Measurements from ENCODE around the gene GABRA1.

DNA sequence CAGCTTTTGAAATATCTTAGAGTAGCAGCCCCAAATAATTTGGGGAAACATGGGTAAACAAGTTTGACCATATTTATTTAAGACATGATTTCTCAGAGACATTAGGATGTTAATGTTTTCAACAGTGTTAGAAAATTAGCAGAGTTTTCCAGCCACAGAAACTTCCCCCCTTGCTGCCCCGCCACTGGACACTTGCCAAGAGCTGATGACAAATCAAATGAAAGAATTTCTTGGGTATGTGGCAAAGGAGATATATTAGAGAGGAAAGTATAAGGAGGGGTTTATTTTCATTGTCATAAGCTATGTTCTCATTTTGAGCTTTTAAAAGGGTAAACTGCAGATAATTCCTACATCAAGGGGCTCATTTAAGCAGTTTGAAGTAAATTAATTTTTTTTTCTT lies 15.9 kb downstream of the GABRA1 start:
- TF ChIP-seq, protein P1, sequence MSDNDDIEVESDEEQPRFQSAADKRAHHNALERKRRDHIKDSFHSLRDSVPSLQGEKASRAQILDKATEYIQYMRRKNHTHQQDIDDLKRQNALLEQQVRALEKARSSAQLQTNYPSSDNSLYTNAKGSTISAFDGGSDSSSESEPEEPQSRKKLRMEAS (IDR thresholded peaks at IDR 0.05; ENCODE audit: low read depth, low read length) = no peak
- TF ChIP-seq, protein P2, sequence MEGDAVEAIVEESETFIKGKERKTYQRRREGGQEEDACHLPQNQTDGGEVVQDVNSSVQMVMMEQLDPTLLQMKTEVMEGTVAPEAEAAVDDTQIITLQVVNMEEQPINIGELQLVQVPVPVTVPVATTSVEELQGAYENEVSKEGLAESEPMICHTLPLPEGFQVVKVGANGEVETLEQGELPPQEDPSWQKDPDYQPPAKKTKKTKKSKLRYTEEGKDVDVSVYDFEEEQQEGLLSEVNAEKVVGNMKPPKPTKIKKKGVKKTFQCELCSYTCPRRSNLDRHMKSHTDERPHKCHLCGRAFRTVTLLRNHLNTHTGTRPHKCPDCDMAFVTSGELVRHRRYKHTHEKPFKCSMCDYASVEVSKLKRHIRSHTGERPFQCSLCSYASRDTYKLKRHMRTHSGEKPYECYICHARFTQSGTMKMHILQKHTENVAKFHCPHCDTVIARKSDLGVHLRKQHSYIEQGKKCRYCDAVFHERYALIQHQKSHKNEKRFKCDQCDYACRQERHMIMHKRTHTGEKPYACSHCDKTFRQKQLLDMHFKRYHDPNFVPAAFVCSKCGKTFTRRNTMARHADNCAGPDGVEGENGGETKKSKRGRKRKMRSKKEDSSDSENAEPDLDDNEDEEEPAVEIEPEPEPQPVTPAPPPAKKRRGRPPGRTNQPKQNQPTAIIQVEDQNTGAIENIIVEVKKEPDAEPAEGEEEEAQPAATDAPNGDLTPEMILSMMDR (IDR thresholded peaks at IDR 0.05; ENCODE audit: low read depth, low read length) = no peak
- TF ChIP-seq POLR2A (IDR thresholded peaks at IDR 0.05; ENCODE audit: extremely low read depth, insufficient read length) (no peak), MYC (IDR thresholded peaks at IDR 0.05; ENCODE audit: low read depth, low read length) (no peak)
